ENCODE data around the gene ELN. TPM values are rescaled to one million over a fixed set of nuclear protein-coding genes. Genes with fewer than 3 reads are reported as not detected.

Gene ELN
- total and polyA plus RNA-seq, 9 of the 15 experiments (the other 6 are each of a cell fraction or from before 2014, with no cell fraction given): 0.20 TPM; not detected in 8

- intact Hi-C loops (cut with micrococcal nuclease): no loop called here
- ChIA-PET CTCF (ENCODE audit: low intra/inter-chr PET ratio) (no interaction called here), POLR2A (interaction anchor here (0.6 to 0.8 kb wide), 4 partner anchors 11 to 1051 kb away, joined by 3 to 4 read pairs (median 3); no protein-coding TSS in a partner anchor)
- in situ Hi-C loops (cut with MboI): no loop called here
- H3K4me1 ChIP-seq (replicated peaks in 1 of 2; ENCODE audit: control insufficient read depth in 2 of 2, insufficient read depth in 2 of 2, low read length in 2 of 2): peaks cover 3 to 22% of the 10 kb centered on the region in 2 experiments; a peak in 3 of 5 replicates
- 2% methylated on average over 9 of the region's 9 CpGs for WGBS (ENCODE audit: insufficient coverage, low coverage, missing lambda C conversion rate)
- DNase-seq (ENCODE audit: extremely low read depth in 1 of 4, low spot score in 3 of 4) (no peak), FAIRE-seq (no peak), ATAC-seq (no peak)
- H3K4me3 ChIP-seq: no peak overlapping the region
- H3K27me3 ChIP-seq (ENCODE audit: control insufficient read depth in 2 of 2, insufficient read depth in 2 of 2, low read length in 2 of 2): peaks cover 38 to 77% of the 10 kb centered on the region in 2 experiments
- no peak overlapping the region for H3K27ac ChIP-seq (ENCODE audit: extremely low read depth, low read depth, low read length)
- no peak overlapping the region for H3K4me2 ChIP-seq (ENCODE audit: insufficient read depth, low read length)
- BruUV-seq (replicated peaks): no TSS peak
- H3K9me3 ChIP-seq (replicated peaks; ENCODE audit: control insufficient read depth, insufficient read depth, low read depth, low read length): no peaks in the 10 kb centered on the region
- H3K79me2 ChIP-seq (ENCODE audit: control insufficient read depth, insufficient read depth, low read length): no peaks in the 10 kb centered on the region
- 0 out of 2 replicates have a peak, but pooled peaks cover 5% of the 10 kb centered on the region for H4K20me1 ChIP-seq (replicated peaks; ENCODE audit: control insufficient read depth, insufficient read depth, low read length)
- no peak overlapping the region for H3K9ac ChIP-seq (ENCODE audit: insufficient read depth in 1 of 2, low read depth in 2 of 2, low read length in 2 of 2)
- TF ChIP-seq SMAD3 (CRISPR knock-in tag; conservative IDR thresholded peaks at IDR 0.05) (no peak), RBM25 (IDR thresholded peaks at IDR 0.05; ENCODE audit: low read depth, low read length, severe bottlenecking) (peak; percentile 14)
- no peaks in the 10 kb centered on the region for H3K36me3 ChIP-seq (ENCODE audit: control insufficient read depth, insufficient read depth, low read length)
- H2AFZ ChIP-seq (ENCODE audit: low read depth, low read length): no peak overlapping the region
- no peaks in the 10 kb centered on the region for H3K9me1 ChIP-seq (ENCODE audit: control insufficient read depth, insufficient read depth, low read length)
Measured at GRCh38 chr7:73988197-73988596, 39.8 kb upstream of the ELN start.

- H3K4me1 ChIP-seq (replicated peaks in 1 of 2; ENCODE audit: control insufficient read depth in 2 of 2, insufficient read depth in 2 of 2, low read length in 2 of 2): peaks cover 0 to 2% of the 10 kb centered on the region in 2 experiments; a peak in 1 of 5 replicates
- H3K36me3 ChIP-seq (ENCODE audit: control insufficient read depth, insufficient read depth, low read length): no peaks in the 10 kb centered on the region
- H3K9ac ChIP-seq (ENCODE audit: insufficient read depth in 1 of 2, low read depth in 2 of 2, low read length in 2 of 2): no peak overlapping the region
- DNase-seq (ENCODE audit: extremely low read depth in 1 of 4, low spot score in 3 of 4): no peak
- ATAC-seq: no peak; the same call in 2 of the 3 replicates
- 14% methylated on average over 7 of the region's 7 CpGs for WGBS (ENCODE audit: insufficient coverage, low coverage, missing lambda C conversion rate)
- no TSS peak for BruUV-seq (replicated peaks)
- in situ Hi-C loops (cut with MboI) (no loop called here), intact Hi-C loops (cut with micrococcal nuclease) (no loop called here)
- 0 out of 2 replicates have a peak, but pooled peaks cover 5% of the 10 kb centered on the region for H4K20me1 ChIP-seq (replicated peaks; ENCODE audit: control insufficient read depth, insufficient read depth, low read length)
- no peak overlapping the region for H2AFZ ChIP-seq (ENCODE audit: low read depth, low read length)
- no peak for FAIRE-seq
- ChIA-PET POLR2A (no interaction called here), CTCF (ENCODE audit: low intra/inter-chr PET ratio) (no interaction called here)
- peaks cover 20 to 43% of the 10 kb centered on the region in 2 experiments for H3K27me3 ChIP-seq (ENCODE audit: control insufficient read depth in 2 of 2, insufficient read depth in 2 of 2, low read length in 2 of 2)
- H3K9me3 ChIP-seq (replicated peaks; ENCODE audit: control insufficient read depth, insufficient read depth, low read depth, low read length): peaks cover 5% of the 10 kb centered on the region
- no peak overlapping the region for H3K4me2 ChIP-seq (ENCODE audit: insufficient read depth, low read length)
- no peaks in the 10 kb centered on the region for H3K79me2 ChIP-seq (ENCODE audit: control insufficient read depth, insufficient read depth, low read length)
- no peak overlapping the region for H3K4me3 ChIP-seq
- H3K9me1 ChIP-seq (ENCODE audit: control insufficient read depth, insufficient read depth, low read length): no peaks in the 10 kb centered on the region
- H3K27ac ChIP-seq (ENCODE audit: extremely low read depth, low read depth, low read length): no peak overlapping the region
- TF ChIP-seq RBM15 (IDR thresholded peaks at IDR 0.05; ENCODE audit: insufficient read depth, low read length): no peak
- TF ChIP-seq HINFP (tag; conservative IDR thresholded peaks at IDR 0.05; ENCODE audit: low read depth): no peak
- TF ChIP-seq TCF3 (CRISPR knock-in tag; IDR thresholded peaks at IDR 0.05): no peak
- TF ChIP-seq WHSC1 (IDR thresholded peaks at IDR 0.05; ENCODE audit: low read length): no peak
- TF ChIP-seq ADNP (tag; IDR thresholded peaks at IDR 0.05): no peak
- no peak for TF ChIP-seq ZNF589 (CRISPR knock-in tag; IDR thresholded peaks at IDR 0.05; ENCODE audit: low read depth)
- TF ChIP-seq, protein P1, sequence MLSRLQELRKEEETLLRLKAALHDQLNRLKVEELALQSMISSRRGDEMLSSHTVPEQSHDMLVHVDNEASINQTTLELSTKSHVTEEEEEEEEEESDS (CRISPR knock-in tag; IDR thresholded peaks at IDR 0.05): no peak
- no peak for TF ChIP-seq RBM34 (IDR thresholded peaks at IDR 0.05; ENCODE audit: borderline replicate concordance, insufficient read depth, low read length)
- TF ChIP-seq NR2C2 (CRISPR knock-in tag; IDR thresholded peaks at IDR 0.05): no peak
- no peak for TF ChIP-seq NR2C2 (tag; IDR thresholded peaks at IDR 0.05)
- no peak for TF ChIP-seq NELFE (IDR thresholded peaks at IDR 0.05; ENCODE audit: insufficient read depth, insufficient read length)
- TF ChIP-seq CAMTA2 (CRISPR knock-in tag; conservative IDR thresholded peaks at IDR 0.05): no peak
- TF ChIP-seq NCOA1 (IDR thresholded peaks at IDR 0.05; ENCODE audit: low read depth): no peak
- no peak for TF ChIP-seq ZKSCAN8 (CRISPR knock-in tag; IDR thresholded peaks at IDR 0.05)
Measured at GRCh38 chr7:73991522-73992100, 36.4 kb upstream of the ELN start.
